OCI-LY7 (cell line): ENCODE results near the gene KSR1. TPM values are rescaled to one million over a fixed set of nuclear protein-coding genes. Genes with fewer than 3 reads are reported as not detected.

Experiments used
- BruUV-seq: library from RNA; stranded (reverse); fragments of 400-500 nt; replicated peaks from 2 replicates; lab custom pipeline; 2021; lab: Mats Ljungman, UMichigan
- CTCF ChIA-PET: fragments of 300-600 bp; sonication (Branson Sonifier 250); formaldehyde crosslinking; loops from one replicate; lab custom pipeline; 2022; ENCODE audit warnings: antibody characterized with exemption; ENCODE audit not compliant: unreplicated experiment; lab: Charles Lee
- POLR2A ChIA-PET: fragments of 300-600 bp; sonication (Branson Sonifier 250); formaldehyde crosslinking; loops from one replicate; lab custom pipeline; 2022; ENCODE audit warnings: antibody characterized with exemption; lab: Charles Lee
- DNase-seq: peaks from one replicate; pipeline ENCODE4 v3.0.0-alpha.2; 2015; ENCODE audit warnings: low spot score
- H2AFZ ChIP-seq: fragments of 200-600 bp; sonication (generic), shearing (Covaris generic); 2 replicates; pipeline ENCODE4 v1.6.1; 2014; ENCODE audit warnings: mild to moderate bottlenecking, antibody characterized with exemption, low read length, moderate library complexity
- H3K27ac ChIP-seq: fragments of 200-600 bp; sonication (generic); 2 replicates; pipeline ENCODE4 v1.5.1; 2014; ENCODE audit warnings: mixed run types, low read depth, mild to moderate bottlenecking, moderate library complexity, low read length, inconsistent platforms; ENCODE audit not compliant: poor library complexity, severe bottlenecking
- H3K36me3 ChIP-seq: fragments of 200-600 bp; sonication (generic); 2 replicates; pipeline ENCODE4 v1.6.1; 2014; ENCODE audit warnings: mild to moderate bottlenecking, antibody characterized with exemption, low read length, moderate library complexity, mixed read lengths; ENCODE audit not compliant: insufficient read depth
- H3K4me1 ChIP-seq: fragments of 200-600 bp; sonication (generic); 2 replicates; pipeline ENCODE4 v1.5.1; 2014; ENCODE audit warnings: mild to moderate bottlenecking, low read length; ENCODE audit not compliant: insufficient read depth, poor library complexity, severe bottlenecking
- H3K4me2 ChIP-seq: fragments of 200-600 bp; sonication (generic); 2 replicates; pipeline ENCODE4 v1.6.1; 2014; ENCODE audit warnings: mild to moderate bottlenecking, low read length
- H3K4me3 ChIP-seq: fragments of 200-600 bp; sonication (generic); 2 replicates; pipeline ENCODE4 v1.5.1; 2014; ENCODE audit warnings: mild to moderate bottlenecking, low read depth, low read length; ENCODE audit not compliant: poor library complexity, severe bottlenecking
- H3K79me2 ChIP-seq: fragments of 200-600 bp; sonication (generic); 2 replicates; pipeline ENCODE4 v1.6.1; 2016; ENCODE audit warnings: low read depth, mild to moderate bottlenecking, low read length, moderate library complexity, mixed read lengths; ENCODE audit not compliant: insufficient read depth
- H3K9me2 ChIP-seq: fragments of 200-600 bp; sonication (generic); 2 replicates; pipeline ENCODE4 v1.6.1; 2016; ENCODE audit warnings: mild to moderate bottlenecking, low read length, mixed read lengths; ENCODE audit not compliant: insufficient read depth
- H3K9me3 ChIP-seq: fragments of 200-600 bp; sonication (generic); 2 replicates; pipeline ENCODE4 v1.6.1; 2014; ENCODE audit warnings: mild to moderate bottlenecking, mixed run types, low read length, mixed read lengths
- H4K20me1 ChIP-seq: fragments of 200-600 bp; sonication (generic); 2 replicates; pipeline ENCODE4 v1.6.1; 2014; ENCODE audit warnings: mild to moderate bottlenecking, antibody characterized with exemption, low read length, moderate library complexity, mixed read lengths; ENCODE audit not compliant: insufficient read depth
- CTCF ChIP-seq: fragments of 200-600 bp; sonication (generic); conservative IDR thresholded peaks from 2 replicates; pipeline ENCODE4 v1.5.1; 2014; ENCODE audit warnings: mild to moderate bottlenecking, antibody characterized with exemption, low read length, moderate library complexity, mixed read lengths
- EZH2phosphoT487 ChIP-seq: fragments of 200-600 bp; sonication (generic); IDR thresholded peaks from 2 replicates; pipeline ENCODE4 v1.6.1; 2018; ENCODE audit warnings: low read depth, borderline replicate concordance, mild to moderate bottlenecking, mixed run types, antibody characterized with exemption, low read length, moderate library complexity, mixed read lengths
- intact Hi-C: fragments of 100-400 bp; cut with micrococcal nuclease; formaldehyde crosslinking; loops from one replicate; pipeline ENCODE4 v1.10.0; 2022; ENCODE audit not compliant: unreplicated experiment
- total RNA-seq, 2 experiments: library from RNA; depleted of rRNA in 1 of 2; stranded (reverse); fragments of >200 nt in 1 of 2; shearing (Covaris generic) in 1 of 2; gene quantifications; 2 replicates each; pipeline ENCODE4 v1.2.3, GENCODE V29; 2014 to 2022

The KSR1 gene
- total RNA-seq, 2 experiments from 2014 or later = 2.2 to 4.1 TPM

GRCh38 chr17:27438348-27438998 is 17.8 kb upstream of the KSR1 start:
- no peaks in the 10 kb centered on the region for H4K20me1 ChIP-seq
- H3K4me1 ChIP-seq = no peaks in the 10 kb centered on the region
- ChIA-PET CTCF (no interaction called here), POLR2A (interaction anchor here (0.7 kb wide), 1 partner anchor 79 kb away, joined by 3 read pairs; no protein-coding TSS in a partner anchor)
- TF ChIP-seq EZH2phosphoT487 (no peak), CTCF (no peak)
- intact Hi-C loops = loop anchor here (10.0 kb wide), 1 partner anchor 74 kb away; no protein-coding TSS in a partner anchor
- no peak overlapping the region for H3K4me2 ChIP-seq
- DNase-seq = no peak
- no peaks in the 10 kb centered on the region for H3K9me2 ChIP-seq
- H3K27ac ChIP-seq = no peak overlapping the region
- no peak overlapping the region for H3K4me3 ChIP-seq
- H3K36me3 ChIP-seq = no peaks in the 10 kb centered on the region
- no peaks in the 10 kb centered on the region for H3K9me3 ChIP-seq
- BruUV-seq = no TSS peak
- H3K79me2 ChIP-seq = no peaks in the 10 kb centered on the region
- no peak overlapping the region for H2AFZ ChIP-seq

GRCh38 chr17:27439342-27439741 is 16.9 kb upstream of the KSR1 start:
- no peak for DNase-seq
- CTCF ChIA-PET = no interaction called here

More at GRCh38 chr17:27439342-27439741, 16.9 kb upstream of the KSR1 start:
- H2AFZ ChIP-seq = no peak overlapping the region
- BruUV-seq = no TSS peak
- no peak overlapping the region for H3K27ac ChIP-seq
- TF ChIP-seq EZH2phosphoT487 = no peak
- TF ChIP-seq CTCF = no peak
- H3K36me3 ChIP-seq = no peaks in the 10 kb centered on the region
- POLR2A ChIA-PET = no interaction called here
- intact Hi-C loops = loop anchor here (10.0 kb wide), 1 partner anchor 75 kb away; no protein-coding TSS in a partner anchor
- H3K4me1 ChIP-seq = no peaks in the 10 kb centered on the region
- H3K4me2 ChIP-seq = no peak overlapping the region
- no peaks in the 10 kb centered on the region for H3K9me3 ChIP-seq
- H4K20me1 ChIP-seq = no peaks in the 10 kb centered on the region
- no peaks in the 10 kb centered on the region for H3K9me2 ChIP-seq
- no peak overlapping the region for H3K4me3 ChIP-seq
- H3K79me2 ChIP-seq = no peaks in the 10 kb centered on the region
